ENCODE results near the gene TUBGCP5.

- TF ChIP-seq CTCF (IDR thresholded peaks at IDR 0.05; ENCODE audit: low read depth, low read length, poor library complexity, severe bottlenecking), result no peak
- no peak for TF ChIP-seq EZH2phosphoT487 (IDR thresholded peaks at IDR 0.05; ENCODE audit: borderline replicate concordance, low read length)
These were observed 88.9 kb downstream of the TUBGCP5 start for GRCh38 chr15:22950256-22950990.

Measured in DOHH2 (cell line).